GM18951 (cell line): ENCODE measurements around the gene CCDC57.

ENCODE experiments used
- POLR2A ChIP-seq: IDR thresholded peaks from 4 replicates; pipeline ENCODE4 v1.6.1; 2011; ENCODE audit warnings: mild to moderate bottlenecking; ENCODE audit not compliant: insufficient read length, insufficient read depth; ENCODE audit errors: extremely low read depth
- in situ Hi-C: fragments of 300-500 bp; cut with MboI; formaldehyde crosslinking; loops from one replicate; pipeline ENCODE4 v1.12.0; 2022; ENCODE audit warnings: low sequenced_read_pairs, mixed read lengths, inconsistent platforms; ENCODE audit not compliant: unreplicated experiment

The CCDC57 gene

DNA sequence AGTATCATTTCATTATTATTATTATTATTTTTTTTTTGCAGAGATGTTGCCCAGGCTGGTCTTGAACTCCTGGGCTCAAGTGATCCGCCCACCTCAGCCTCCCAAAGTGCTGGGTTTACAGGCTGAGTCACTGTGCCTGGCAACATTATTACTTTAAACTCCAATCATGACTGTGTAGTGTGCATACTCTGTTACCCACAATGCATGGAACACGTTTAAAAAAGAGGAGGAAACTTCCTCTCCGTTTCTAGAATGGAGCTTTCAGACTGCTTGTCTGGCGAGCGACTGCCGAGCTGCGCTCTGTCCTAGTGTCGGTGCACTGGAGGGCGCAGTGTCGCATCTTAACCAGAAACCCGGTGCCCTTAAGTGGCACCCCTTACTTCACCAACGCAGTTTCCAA lies 92.5 kb downstream of the CCDC57 start:
- in situ Hi-C loops, result no loop called here
- TF ChIP-seq POLR2A, result no peak

DNA sequence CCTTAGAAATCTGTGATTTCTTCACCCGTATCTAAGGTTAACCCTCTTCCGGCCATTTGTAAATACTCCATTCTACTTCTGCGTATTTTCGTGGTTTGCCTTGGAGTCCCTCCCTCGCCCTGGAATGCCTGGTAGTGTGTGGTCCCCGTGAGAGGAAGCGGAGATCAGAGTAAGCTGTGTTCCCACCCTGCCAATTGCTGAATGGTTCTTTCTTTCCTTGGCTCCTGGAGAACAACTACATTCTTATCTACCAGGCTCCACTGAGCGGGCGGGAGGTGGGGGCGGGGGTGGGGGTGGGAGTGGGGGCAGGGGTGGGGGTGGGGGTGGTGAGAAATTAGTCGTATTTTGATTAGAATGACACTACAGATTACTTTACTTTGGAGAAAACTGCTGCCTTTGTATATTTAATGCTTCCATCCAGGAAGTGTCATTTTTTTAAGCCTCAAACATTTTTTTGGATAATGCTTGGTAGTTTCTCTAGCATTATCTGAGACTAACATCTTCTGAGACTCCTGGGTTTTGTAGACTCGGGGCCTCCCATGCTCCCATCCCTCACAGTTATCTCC lies 93.7 kb downstream of the CCDC57 start:
- no peak for TF ChIP-seq POLR2A
- in situ Hi-C loops, result no loop called here

GRCh38 chr17:82118168-82118814 lies 94.4 kb downstream of the CCDC57 start:
- in situ Hi-C loops, result no loop called here
- TF ChIP-seq POLR2A, result no peak

DNA sequence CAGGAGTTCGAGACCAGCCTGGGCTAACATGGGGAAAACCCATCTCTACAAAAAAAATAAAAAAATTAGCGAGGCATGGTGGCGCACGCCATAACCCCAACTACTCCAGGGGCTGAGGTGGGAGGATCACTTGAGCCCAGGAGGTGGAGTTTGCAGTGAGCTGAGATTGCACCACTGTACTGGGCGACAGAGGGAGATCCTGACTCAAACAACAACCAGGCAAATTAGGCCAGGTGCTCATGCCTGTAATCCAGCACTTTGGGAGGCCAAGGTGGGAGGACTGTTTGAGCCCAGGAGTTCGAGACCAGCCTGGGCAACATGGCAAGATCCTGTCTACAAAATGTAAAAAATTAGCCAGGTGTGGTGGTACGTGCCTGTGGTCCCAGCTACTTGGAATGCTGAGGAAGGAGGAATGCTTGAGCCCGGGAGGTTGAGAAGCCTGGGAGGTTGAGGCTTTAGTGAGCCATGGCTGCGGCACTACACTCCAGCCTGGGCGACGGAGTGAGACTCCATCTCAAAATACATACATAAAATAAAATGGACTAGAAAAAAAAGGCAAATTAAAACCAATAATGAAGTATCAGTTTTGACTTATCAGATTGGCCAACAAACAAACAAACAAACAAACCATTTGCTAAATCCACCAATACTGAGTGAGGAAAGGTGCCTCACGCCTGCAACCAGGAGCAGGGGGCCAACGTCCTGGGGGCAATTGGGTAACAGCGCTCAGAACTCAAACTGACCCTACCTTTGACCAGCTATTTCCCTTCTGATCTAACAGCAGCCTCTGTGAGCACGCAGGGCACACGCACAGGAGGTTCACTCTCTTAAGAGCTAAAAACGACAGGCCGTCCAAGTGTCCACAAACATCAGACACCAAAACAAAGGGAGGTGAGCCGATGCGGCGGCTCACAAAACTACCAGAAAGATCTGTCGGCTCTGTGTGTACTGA lies 95.2 kb downstream of the CCDC57 start:
- no peak for TF ChIP-seq POLR2A
- in situ Hi-C loops, result no loop called here

DNA sequence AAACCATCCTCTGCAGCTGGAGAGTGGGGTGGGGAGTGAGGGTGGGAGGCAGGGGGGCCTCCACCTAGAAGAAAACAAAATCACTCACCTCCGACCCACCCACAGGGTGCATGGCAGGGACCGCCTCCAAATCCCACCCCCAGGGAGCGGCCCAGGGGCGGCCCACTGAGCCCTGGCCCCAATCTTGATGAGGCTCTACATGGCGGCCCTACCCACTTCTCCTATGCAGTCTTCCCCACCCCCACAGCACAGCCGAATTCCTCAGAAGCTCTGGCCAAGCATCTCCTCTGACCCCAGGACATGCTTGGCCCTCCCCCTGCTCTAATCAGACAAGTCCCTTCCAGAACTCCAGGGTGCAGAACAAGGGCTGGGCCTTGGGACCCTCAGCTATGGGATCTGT lies 96.4 kb downstream of the CCDC57 start:
- in situ Hi-C loops, result no loop called here

GRCh38 chr17:82114872-82115271 lies 97.8 kb downstream of the CCDC57 start:
- TF ChIP-seq POLR2A, result no peak
- in situ Hi-C loops, result no loop called here

More for the DNA sequence above, 96.4 kb downstream of the CCDC57 start:
- no peak for TF ChIP-seq POLR2A

DNA sequence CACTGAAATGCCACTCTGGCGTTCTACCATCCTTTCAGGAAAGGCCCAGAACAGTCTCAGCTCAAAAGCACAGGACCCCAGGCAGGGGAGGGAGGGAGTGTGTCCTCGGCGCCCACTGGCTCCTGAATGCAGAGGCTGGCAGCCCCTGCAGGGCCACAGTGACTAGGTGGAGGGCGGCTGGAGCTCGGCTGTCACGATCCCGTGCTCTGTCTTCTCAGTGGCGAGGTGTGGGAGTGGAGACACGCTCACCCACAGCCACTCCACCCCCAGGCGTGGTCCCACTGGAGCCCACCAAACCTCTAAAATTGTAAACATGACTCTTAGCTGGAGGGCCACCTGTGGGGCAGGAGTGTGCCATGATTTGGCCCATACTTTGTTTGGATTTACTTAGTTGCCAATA lies 98.2 kb downstream of the CCDC57 start:
- no peak for TF ChIP-seq POLR2A
- in situ Hi-C loops, result no loop called here

DNA sequence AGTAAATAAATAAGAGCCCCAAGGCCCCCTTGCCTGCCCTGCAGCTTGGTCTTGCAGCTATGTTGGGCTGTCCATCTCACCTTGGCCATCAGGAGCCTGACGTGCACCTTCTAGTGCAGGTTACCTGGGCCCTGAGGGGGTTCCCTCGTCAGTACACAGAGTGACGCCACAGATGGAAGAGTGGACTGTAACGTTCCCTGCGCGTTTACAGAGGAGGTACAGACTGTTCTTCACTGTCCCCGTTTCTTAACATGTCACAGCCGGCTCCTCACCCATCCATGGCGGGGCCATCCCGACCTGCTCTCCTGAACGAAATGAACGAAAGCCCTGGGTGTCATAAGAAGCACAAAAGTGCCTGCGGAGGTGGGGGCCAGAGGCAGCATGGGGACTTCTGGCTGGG lies 98.7 kb downstream of the CCDC57 start:
- no peak for TF ChIP-seq POLR2A
- in situ Hi-C loops, result no loop called here

DNA sequence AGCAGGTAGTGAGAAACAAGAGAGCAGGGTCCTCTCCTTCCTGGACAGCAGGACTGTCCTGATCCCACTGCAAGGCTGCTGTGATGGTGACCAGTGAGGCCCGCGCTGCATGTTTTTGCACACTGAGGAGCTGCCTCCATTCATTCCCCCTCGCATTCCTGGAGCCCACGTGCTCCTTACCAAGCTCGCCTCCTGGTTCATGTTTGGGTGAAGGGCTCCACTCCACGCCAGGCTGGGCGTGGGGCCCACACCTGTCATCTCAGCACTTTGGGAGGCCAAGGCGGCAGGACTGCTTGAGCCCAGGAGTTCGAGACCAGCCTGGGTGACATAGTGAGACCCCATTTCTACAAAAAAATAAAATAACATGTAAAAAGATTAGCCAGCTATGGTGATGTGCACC lies 99.2 kb downstream of the CCDC57 start:
- no peak for TF ChIP-seq POLR2A

DNA sequence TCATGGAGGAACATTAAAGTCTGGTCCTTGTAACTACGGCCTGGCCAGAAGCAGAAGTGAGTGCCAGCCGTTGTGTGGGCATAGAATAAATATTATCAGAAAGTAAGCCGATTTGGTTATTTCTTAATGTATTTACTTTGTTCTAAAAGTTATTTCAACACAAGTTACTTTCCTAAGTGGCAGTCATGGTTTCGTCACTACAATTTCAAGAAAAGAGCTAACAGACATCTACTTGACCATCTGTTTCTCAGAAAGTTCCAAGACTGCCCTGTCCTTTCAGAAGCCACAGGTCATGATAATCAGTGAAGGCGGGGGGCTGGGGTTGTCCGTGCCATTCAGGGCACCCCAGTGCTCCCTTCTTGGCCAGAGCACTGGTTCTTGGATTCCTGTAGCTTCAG lies 99.7 kb downstream of the CCDC57 start:
- TF ChIP-seq POLR2A, result no peak
- in situ Hi-C loops, result no loop called here

More for the DNA sequence above, 99.2 kb downstream of the CCDC57 start:
- in situ Hi-C loops, result no loop called here

- in situ Hi-C loops, result no loop called here
- TF ChIP-seq POLR2A, result no peak
Measured at GRCh38 chr17:82112181-82112913, 100.3 kb downstream of the CCDC57 start.

DNA sequence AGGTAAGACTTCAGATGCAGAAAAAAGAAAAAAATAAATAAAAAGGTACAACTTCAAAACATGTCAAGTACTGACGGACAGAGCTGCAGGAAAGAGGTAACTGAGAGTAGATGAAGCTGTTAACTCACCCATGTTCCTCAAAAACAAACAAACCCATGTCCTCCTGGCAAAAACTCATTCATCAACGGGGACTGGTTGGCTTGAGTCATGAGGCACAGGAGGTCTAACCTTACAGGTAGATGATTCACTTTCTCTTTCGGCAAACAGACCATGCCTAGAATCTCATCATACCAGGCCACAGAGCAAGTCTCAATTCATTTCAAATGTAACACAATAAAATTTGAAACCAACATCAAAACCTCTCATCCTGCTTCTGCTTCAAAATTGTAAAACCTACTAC lies 102.3 kb downstream of the CCDC57 start:
- in situ Hi-C loops, result no loop called here
- TF ChIP-seq POLR2A, result no peak

- in situ Hi-C loops, result no loop called here
- TF ChIP-seq POLR2A, result no peak
Measured at GRCh38 chr17:82108961-82109475, 103.6 kb downstream of the CCDC57 start.

- in situ Hi-C loops, result no loop called here
- TF ChIP-seq POLR2A, result no peak
Measured at GRCh38 chr17:82108496-82108945, 104.1 kb downstream of the CCDC57 start.
